WTC11 (cell line): ENCODE measurements around the gene SYT9.

Experiments
- ARID4B ChIP-seq: sonication (generic); formaldehyde crosslinking; IDR thresholded peaks from 2 replicates; pipeline ENCODE4 v1.8.0; 2023; ENCODE audit warnings: missing genetic modification reagents, mild to moderate bottlenecking, borderline replicate concordance
- ATF2 ChIP-seq: sonication (generic); formaldehyde crosslinking; IDR thresholded peaks from 2 replicates; pipeline ENCODE4 v1.8.1; 2022; ENCODE audit warnings: low read depth, missing genetic modification reagents, borderline replicate concordance
- CTCF ChIP-seq: fragments of 200-600 bp; IDR thresholded peaks from 2 replicates; pipeline ENCODE4 v1.8.0; 2022; ENCODE audit warnings: antibody characterized with exemption
- E2F5 ChIP-seq: sonication (generic); formaldehyde crosslinking; IDR thresholded peaks from 2 replicates; pipeline ENCODE4 v1.8.1; 2022; ENCODE audit warnings: mild to moderate bottlenecking, moderate library complexity, missing genetic modification reagents
- ESRRA ChIP-seq: sonication (generic); formaldehyde crosslinking; IDR thresholded peaks from 2 replicates; pipeline ENCODE4 v1.8.1; 2022; ENCODE audit warnings: mild to moderate bottlenecking, missing genetic modification reagents, borderline replicate concordance
- MAX ChIP-seq: sonication (generic); formaldehyde crosslinking; IDR thresholded peaks from 2 replicates; pipeline ENCODE4 v1.8.0; 2022; ENCODE audit warnings: mild to moderate bottlenecking, missing genetic modification reagents
- MXD4 ChIP-seq: fragments of 250-450 bp; sonication (Bioruptor Pico); IDR thresholded peaks from 2 replicates; pipeline ENCODE4 v1.8.0; 2021; ENCODE audit warnings: mild to moderate bottlenecking, moderate library complexity, borderline replicate concordance
- NR2C2 ChIP-seq: sonication (generic); formaldehyde crosslinking; IDR thresholded peaks from 2 replicates; pipeline ENCODE4 v1.8.0; 2022; ENCODE audit warnings: mild to moderate bottlenecking, missing genetic modification reagents
- NR3C1 ChIP-seq: sonication (generic); formaldehyde crosslinking; conservative IDR thresholded peaks from 2 replicates; pipeline ENCODE4 v1.8.1; 2023; ENCODE audit warnings: low read depth, mild to moderate bottlenecking, missing genetic modification reagents
- RELA ChIP-seq: sonication (generic); formaldehyde crosslinking; IDR thresholded peaks from 2 replicates; pipeline ENCODE4 v1.8.1; 2022; ENCODE audit warnings: missing genetic modification reagents, mild to moderate bottlenecking, borderline replicate concordance
- USF2 ChIP-seq: sonication (generic); formaldehyde crosslinking; IDR thresholded peaks from 2 replicates; pipeline ENCODE4 v1.8.1; 2023; ENCODE audit warnings: mild to moderate bottlenecking, missing genetic modification reagents, moderate library complexity
- TF ChIP-seq, protein P1 (sequence below): sonication (generic); formaldehyde crosslinking; IDR thresholded peaks from 2 replicates; pipeline ENCODE4 v1.8.1; 2022; ENCODE audit warnings: mild to moderate bottlenecking, missing genetic modification reagents, moderate library complexity, borderline replicate concordance
- TF ChIP-seq, protein P2 (sequence below): sonication (generic); formaldehyde crosslinking; IDR thresholded peaks from 2 replicates; pipeline ENCODE4 v1.8.1; 2023; ENCODE audit warnings: mild to moderate bottlenecking, moderate library complexity, missing genetic modification reagents

DNA sequence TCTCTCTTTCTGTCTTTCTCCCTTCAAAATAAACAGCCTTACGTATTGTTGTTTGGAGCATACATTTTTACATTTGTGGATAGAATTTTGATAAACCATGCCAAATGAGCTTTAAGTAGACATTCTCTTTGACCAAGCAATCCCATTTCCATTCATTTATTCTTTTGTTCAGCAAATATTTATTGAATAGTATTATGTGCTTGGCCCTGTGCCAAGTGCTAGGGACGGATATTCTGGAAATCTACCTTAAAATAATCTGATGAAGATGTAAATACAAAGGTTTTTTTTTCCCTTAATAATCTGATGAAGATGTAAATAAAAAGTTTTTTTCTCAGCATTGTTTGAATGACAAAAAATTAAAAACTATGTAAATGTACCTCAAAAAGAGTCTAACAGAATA lies 235.7 kb downstream of the SYT9 start:
- no peak for TF ChIP-seq NR2C2 (CRISPR knock-in tag)
- no peak for TF ChIP-seq E2F5 (CRISPR knock-in tag)
- TF ChIP-seq NR3C1 (CRISPR knock-in tag), result no peak
- no peak for TF ChIP-seq RELA (CRISPR knock-in tag)
- TF ChIP-seq CTCF, result no peak
- TF ChIP-seq USF2 (CRISPR knock-in tag), result no peak
- TF ChIP-seq, protein P1, sequence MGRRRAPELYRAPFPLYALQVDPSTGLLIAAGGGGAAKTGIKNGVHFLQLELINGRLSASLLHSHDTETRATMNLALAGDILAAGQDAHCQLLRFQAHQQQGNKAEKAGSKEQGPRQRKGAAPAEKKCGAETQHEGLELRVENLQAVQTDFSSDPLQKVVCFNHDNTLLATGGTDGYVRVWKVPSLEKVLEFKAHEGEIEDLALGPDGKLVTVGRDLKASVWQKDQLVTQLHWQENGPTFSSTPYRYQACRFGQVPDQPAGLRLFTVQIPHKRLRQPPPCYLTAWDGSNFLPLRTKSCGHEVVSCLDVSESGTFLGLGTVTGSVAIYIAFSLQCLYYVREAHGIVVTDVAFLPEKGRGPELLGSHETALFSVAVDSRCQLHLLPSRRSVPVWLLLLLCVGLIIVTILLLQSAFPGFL (CRISPR knock-in tag), result no peak
- no peak for TF ChIP-seq MXD4 (CRISPR knock-in tag)
- TF ChIP-seq MAX, result no peak
- TF ChIP-seq, protein P2, sequence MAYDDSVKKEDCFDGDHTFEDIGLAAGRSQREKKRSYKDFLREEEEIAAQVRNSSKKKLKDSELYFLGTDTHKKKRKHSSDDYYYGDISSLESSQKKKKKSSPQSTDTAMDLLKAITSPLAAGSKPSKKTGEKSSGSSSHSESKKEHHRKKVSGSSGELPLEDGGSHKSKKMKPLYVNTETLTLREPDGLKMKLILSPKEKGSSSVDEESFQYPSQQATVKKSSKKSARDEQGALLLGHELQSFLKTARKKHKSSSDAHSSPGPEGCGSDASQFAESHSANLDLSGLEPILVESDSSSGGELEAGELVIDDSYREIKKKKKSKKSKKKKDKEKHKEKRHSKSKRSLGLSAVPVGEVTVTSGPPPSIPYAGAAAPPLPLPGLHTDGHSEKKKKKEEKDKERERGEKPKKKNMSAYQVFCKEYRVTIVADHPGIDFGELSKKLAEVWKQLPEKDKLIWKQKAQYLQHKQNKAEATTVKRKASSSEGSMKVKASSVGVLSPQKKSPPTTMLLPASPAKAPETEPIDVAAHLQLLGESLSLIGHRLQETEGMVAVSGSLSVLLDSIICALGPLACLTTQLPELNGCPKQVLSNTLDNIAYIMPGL (CRISPR knock-in tag), result no peak
- no peak for TF ChIP-seq ATF2 (CRISPR knock-in tag)
- no peak for TF ChIP-seq ARID4B (CRISPR knock-in tag)
- TF ChIP-seq ESRRA (CRISPR knock-in tag), result no peak
